Spleen (tissue), 11 donors: ENCODE measurements around the gene PALM3. TPM values are rescaled to one million over a fixed set of nuclear protein-coding genes. Genes with fewer than 3 reads are reported as not detected.

Experiments used
- DNase-seq: peaks from one replicate; pipeline ENCODE4 v3.0.0-alpha.2; 2020
- H3K27ac ChIP-seq, 8 donors: fragments of 200-600 bp; sonication (generic) in 7 of 8; 1 replicate in 4 of 8; 2 replicates in 4 of 8; pipeline versions ENCODE4 v1.5.0 to v1.8.0; 2016 to 2021; ENCODE audit warnings: inconsistent platforms in 4 of 8, mild to moderate bottlenecking in 4 of 8, moderate library complexity in 1 of 8
- H3K27me3 ChIP-seq, 7 donors: fragments of 200-600 bp; sonication (generic) in 6 of 7; replicated peaks in 1 of 7; 1 replicate in 4 of 7; 2 replicates in 3 of 7; pipeline versions ENCODE4 v1.5.0 to v1.8.0; 2016 to 2021; ENCODE audit warnings: inconsistent platforms in 3 of 7, mild to moderate bottlenecking in 1 of 7
- H3K36me3 ChIP-seq, 6 donors: fragments of 200-600 bp; sonication (generic) in 5 of 6; 1 replicate in 4 of 6; 2 replicates in 2 of 6; pipeline versions ENCODE4 v1.5.0 to v1.8.0; 2016 to 2021; ENCODE audit warnings: inconsistent platforms in 2 of 6
- H3K4me1 ChIP-seq, 6 donors: fragments of 200-600 bp; sonication (generic) in 5 of 6; 1 replicate in 3 of 6; 2 replicates in 3 of 6; pipeline versions ENCODE4 v1.5.0 to v1.8.0; 2016 to 2021; ENCODE audit warnings: inconsistent platforms in 3 of 6
- H3K4me3 ChIP-seq, 8 donors: fragments of 200-600 bp; sonication (generic) in 7 of 8; 1 replicate in 4 of 8; 2 replicates in 4 of 8; pipeline versions ENCODE4 v1.5.0 to v1.8.0; 2016 to 2021; ENCODE audit warnings: inconsistent platforms in 4 of 8, mild to moderate bottlenecking in 4 of 8, moderate library complexity in 2 of 8
- H3K9me3 ChIP-seq, 8 donors: fragments of 200-600 bp; sonication (generic) in 7 of 8; 1 replicate in 4 of 8; 2 replicates in 4 of 8; pipeline versions ENCODE4 v1.5.0 to v1.8.0; 2016 to 2021; ENCODE audit warnings: inconsistent platforms in 4 of 8
- POLR2A ChIP-seq, 3 donors: fragments of 450-650 bp; IDR thresholded peaks; one replicate each; pipeline ENCODE4 v1.5.1; 2017; ENCODE audit warnings: antibody characterized with exemption in 3 of 3, mild to moderate bottlenecking in 1 of 3
- POLR2AphosphoS5 ChIP-seq, 3 donors: sonication (generic); formaldehyde crosslinking; IDR thresholded peaks; one replicate each; pipeline ENCODE4 v1.5.1; 2017; ENCODE audit warnings: antibody characterized with exemption in 3 of 3
- WGBS, 5 donors: extraction: QIAGEN DNeasy Blood & Tissue Kit in 3 of 5; methylation state at CpG; one replicate each; pipeline versions ENCODE4 v1.1.5 to v1.1.7; 2013 to 2018; 5-methylcytosine and 5-hydroxymethylcytosine counted together
- intact Hi-C: fragments of 100-400 bp; cut with DNase I; formaldehyde crosslinking; loops from one replicate; pipeline ENCODE4 v1.15.0; 2023; ENCODE audit warnings: low total_unique reads
- polyA plus RNA-seq, 3 donors: library from polyadenylated mRNA; stranded (reverse); fragments of 200-250 nt; gene quantifications; one replicate each; pipeline ENCODE4 v1.2.1, GENCODE V29; 2013
- total RNA-seq, 7 donors: library from RNA; depleted of rRNA in 3 of 7; stranded (reverse); fragments of >200 nt in 3 of 7; fragmentation: NEBNext Ultra II Directional in 4 of 7; extraction: Animal tissue kit (Norgen Biotek cat#: 25700) in 4 of 7; gene quantifications; one replicate each; pipeline versions ENCODE4 v1.1.0 to v1.2.1, GENCODE V29; 2016 to 2021
- TF ChIP-seq, protein P1 (sequence below), 11 experiments: fragments of 200-600 bp in 7 of 11; fragments of 450-650 bp in 4 of 11; sonication (generic) in 4 of 11; IDR thresholded peaks in 8 of 11; conservative IDR thresholded peaks in 3 of 11; 1 replicate in 7 of 11; 2 replicates in 4 of 11; pipeline versions ENCODE4 v1.4.0 to v1.8.0; 2016 to 2021; ENCODE audit warnings: antibody characterized with exemption in 11 of 11, inconsistent platforms in 4 of 11, mild to moderate bottlenecking in 1 of 11
- donor health status: healthy with polysubstance abuse.
- donor health status: DM: no; HTN: no; CAD: no; lungs with moderate emphysema.
- donor health status: DM: no; HTN: no; CAD: no.
- donor health status: Bipolar disorder and iron deficiency.
- donor health status: healthy.
- donor health status: DM: no; HTN: no; CAD: no.
- donor health status: DM: yes; HTN: yes; CAD: no.

PALM3 gene
- total and polyA plus RNA-seq, 10 donors: 0.02 to 0.32 (median 0.05) TPM; not detected in 7

- DNase-seq: no peak
- peaks cover 5 to 38% (median 27%) of the 10 kb centered on the region in 6 donors for H3K4me1 ChIP-seq
- no peaks in the 10 kb centered on the region for H3K9me3 ChIP-seq
- H3K4me3 ChIP-seq: no peak overlapping the region
- WGBS, 5 donors: 70 to 79% (median 77%) methylated on average over 8 to 10 of the region's 10 CpGs
- TF ChIP-seq, protein P1, sequence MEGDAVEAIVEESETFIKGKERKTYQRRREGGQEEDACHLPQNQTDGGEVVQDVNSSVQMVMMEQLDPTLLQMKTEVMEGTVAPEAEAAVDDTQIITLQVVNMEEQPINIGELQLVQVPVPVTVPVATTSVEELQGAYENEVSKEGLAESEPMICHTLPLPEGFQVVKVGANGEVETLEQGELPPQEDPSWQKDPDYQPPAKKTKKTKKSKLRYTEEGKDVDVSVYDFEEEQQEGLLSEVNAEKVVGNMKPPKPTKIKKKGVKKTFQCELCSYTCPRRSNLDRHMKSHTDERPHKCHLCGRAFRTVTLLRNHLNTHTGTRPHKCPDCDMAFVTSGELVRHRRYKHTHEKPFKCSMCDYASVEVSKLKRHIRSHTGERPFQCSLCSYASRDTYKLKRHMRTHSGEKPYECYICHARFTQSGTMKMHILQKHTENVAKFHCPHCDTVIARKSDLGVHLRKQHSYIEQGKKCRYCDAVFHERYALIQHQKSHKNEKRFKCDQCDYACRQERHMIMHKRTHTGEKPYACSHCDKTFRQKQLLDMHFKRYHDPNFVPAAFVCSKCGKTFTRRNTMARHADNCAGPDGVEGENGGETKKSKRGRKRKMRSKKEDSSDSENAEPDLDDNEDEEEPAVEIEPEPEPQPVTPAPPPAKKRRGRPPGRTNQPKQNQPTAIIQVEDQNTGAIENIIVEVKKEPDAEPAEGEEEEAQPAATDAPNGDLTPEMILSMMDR (IDR thresholded peaks at IDR 0.05 in 8 of 11, conservative IDR thresholded peaks at IDR 0.05 in 3 of 11): no peak
- TF ChIP-seq POLR2AphosphoS5 (IDR thresholded peaks at IDR 0.05): peak in 1 of 3 donors; percentile 14
- peak overlapping the region in 6 of 8 donors; percentile 16 to 65 (median 54) for H3K27ac ChIP-seq
- peaks cover 0 to 100% (median 84%) of the 10 kb centered on the region in 6 donors for H3K36me3 ChIP-seq
- H3K27me3 ChIP-seq: no peaks in the 10 kb centered on the region
- intact Hi-C loops: no loop called here
Observed at GRCh38 chr19:14102756-14103155, 40.9 kb upstream of the PALM3 start.

DNA sequence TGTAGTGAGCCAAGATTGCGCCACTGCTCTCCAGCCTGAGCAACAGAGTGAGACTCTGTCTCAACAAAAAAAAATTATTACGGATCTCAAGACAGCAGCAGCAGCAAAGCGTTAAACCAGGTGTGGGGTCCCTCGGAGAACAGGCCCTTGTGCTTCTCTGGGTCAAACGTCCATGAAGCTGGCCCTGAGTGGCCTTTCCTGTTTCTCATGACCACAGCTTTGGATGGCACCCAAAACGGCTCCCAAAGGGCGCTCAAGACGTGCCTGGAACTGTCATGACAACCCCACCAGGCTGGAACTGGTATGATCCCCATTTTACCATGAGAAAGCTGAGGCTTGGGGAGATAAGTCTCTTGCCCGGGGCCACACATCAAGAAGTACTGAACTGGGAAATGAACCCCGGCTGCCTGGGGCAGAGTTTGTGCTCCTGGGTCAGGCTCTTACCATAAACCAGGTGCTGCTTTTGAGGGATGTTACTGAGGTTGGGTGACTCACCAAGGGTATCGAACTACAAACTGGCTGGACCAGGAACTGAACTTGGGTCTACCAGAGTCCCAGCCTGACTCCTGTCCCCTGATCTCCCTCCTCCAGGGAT is 40.3 kb upstream of the PALM3 start:
- TF ChIP-seq, protein P1 (IDR thresholded peaks at IDR 0.05 in 8 of 11, conservative IDR thresholded peaks at IDR 0.05 in 3 of 11): no peak
- TF ChIP-seq POLR2AphosphoS5 (IDR thresholded peaks at IDR 0.05) (no peak), POLR2A (IDR thresholded peaks at IDR 0.05) (no peak)
- no peak for DNase-seq
- intact Hi-C loops: no loop called here
- Histone ChIP-seq H3K36me3 (peaks cover 0 to 100% (median 87%) of the 10 kb centered on the region in 6 donors), H3K9me3 (no peaks in the 10 kb centered on the region), H3K4me3 (no peak overlapping the region), H3K4me1 (peaks cover 5 to 32% (median 23%) of the 10 kb centered on the region in 6 donors), H3K27me3 (no peaks in the 10 kb centered on the region), H3K27ac (peak overlapping the region in 6 of 8 donors; percentile 16 to 65 (median 54))
- 65 to 87% (median 76%) methylated on average over 10 to 11 of the region's 11 CpGs for WGBS, 5 donors

GRCh38 chr19:14101003-14101545 is 39.2 kb upstream of the PALM3 start:
- Histone ChIP-seq H3K36me3 (peaks cover 0 to 100% (median 87%) of the 10 kb centered on the region in 6 donors), H3K9me3 (no peaks in the 10 kb centered on the region), H3K4me1 (peaks cover 5 to 25% (median 20%) of the 10 kb centered on the region in 6 donors), H3K27me3 (no peaks in the 10 kb centered on the region), H3K4me3 (no peak overlapping the region), H3K27ac (peak overlapping the region in 2 of 8 donors; percentile 16 to 65)
- intact Hi-C loops: no loop called here
- no peak for DNase-seq
- WGBS, 5 donors: 94 to 98% (median 97%) methylated on average over 4 to 6 of the region's 6 CpGs
- no peak for TF ChIP-seq POLR2AphosphoS5 (IDR thresholded peaks at IDR 0.05)
- TF ChIP-seq, protein P1 (IDR thresholded peaks at IDR 0.05 in 8 of 11, conservative IDR thresholded peaks at IDR 0.05 in 3 of 11): no peak
- no peak for TF ChIP-seq POLR2A (IDR thresholded peaks at IDR 0.05)

DNA sequence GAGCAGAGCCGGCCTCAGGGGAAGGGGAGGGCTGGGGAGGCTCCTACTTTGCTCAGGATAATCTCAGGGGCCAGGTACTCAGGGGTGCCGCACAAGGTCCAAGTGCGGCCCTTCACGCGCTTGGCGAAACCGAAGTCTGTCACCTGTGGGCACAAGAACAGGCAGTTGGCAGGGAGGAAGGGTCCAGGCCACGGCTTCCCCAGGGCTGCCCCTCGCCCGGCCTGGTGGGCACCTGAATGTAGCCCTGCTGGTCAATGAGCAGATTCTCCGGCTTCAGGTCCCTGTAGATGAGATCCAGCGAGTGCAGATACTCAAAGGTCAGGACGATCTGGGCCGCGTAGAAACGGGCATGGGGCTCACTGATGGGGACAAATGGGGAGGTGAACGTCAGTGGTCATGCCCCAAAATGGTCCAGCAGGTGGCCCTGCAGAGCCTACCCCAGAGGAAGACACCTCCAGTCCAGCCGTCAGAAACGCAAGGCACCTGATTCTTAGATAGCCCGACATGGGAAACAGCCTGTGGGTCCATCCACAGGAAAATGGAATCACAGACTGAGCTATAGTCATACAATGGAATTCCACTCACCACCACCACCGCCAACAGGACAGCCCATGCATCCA is 35.8 kb upstream of the PALM3 start:
- Histone ChIP-seq H3K36me3 (peaks cover 0 to 87% (median 59%) of the 10 kb centered on the region in 6 donors), H3K27ac (no peak overlapping the region), H3K4me1 (peaks cover 4 to 22% (median 14%) of the 10 kb centered on the region in 6 donors), H3K4me3 (no peak overlapping the region), H3K9me3 (peaks cover 0 to 14% (median 11%) of the 10 kb centered on the region in 8 donors), H3K27me3 (no peaks in the 10 kb centered on the region)
- intact Hi-C loops: no loop called here
- 84 to 93% (median 87%) methylated on average over 20 to 21 of the region's 21 CpGs for WGBS, 5 donors
- TF ChIP-seq POLR2AphosphoS5 (IDR thresholded peaks at IDR 0.05) (peak in 2 of 3 donors; percentile 21 to 50), POLR2A (IDR thresholded peaks at IDR 0.05) (no peak)
- TF ChIP-seq, protein P1 (IDR thresholded peaks at IDR 0.05 in 8 of 11, conservative IDR thresholded peaks at IDR 0.05 in 3 of 11): peak in 1 of 11 experiments; percentile 17
- DNase-seq: no peak
